ENCODE results near the gene AMT.
A peak's percentile ranks its signal among the peaks of the same experiment; 100 is the strongest.

AMT gene

GRCh38 chr3:49456466-49456865 is 34.2 kb upstream of the AMT start:
- H3K4me3 ChIP-seq (ENCODE audit: low read length) = no peak overlapping the region
- TF ChIP-seq ZNF274 (IDR thresholded peaks at IDR 0.05; ENCODE audit: low read depth, low read length) = no peak

- TF ChIP-seq ZNF274 (IDR thresholded peaks at IDR 0.05; ENCODE audit: low read depth, low read length) = no peak
- no peak overlapping the region for H3K4me3 ChIP-seq (ENCODE audit: low read length)
Observed at GRCh38 chr3:49454898-49455681, 32.8 kb upstream of the AMT start.

GRCh38 chr3:49454458-49454857 is 32.2 kb upstream of the AMT start:
- H3K4me3 ChIP-seq (ENCODE audit: low read length) = no peak overlapping the region
- no peak for TF ChIP-seq ZNF274 (IDR thresholded peaks at IDR 0.05; ENCODE audit: low read depth, low read length)

GRCh38 chr3:49453621-49454020 is 31.3 kb upstream of the AMT start:
- H3K4me3 ChIP-seq (ENCODE audit: low read length) = no peak overlapping the region
- no peak for TF ChIP-seq ZNF274 (IDR thresholded peaks at IDR 0.05; ENCODE audit: low read depth, low read length)

- TF ChIP-seq ZNF274 (IDR thresholded peaks at IDR 0.05; ENCODE audit: low read depth, low read length) = no peak
- H3K4me3 ChIP-seq (ENCODE audit: low read length) = no peak overlapping the region
Observed at GRCh38 chr3:49445391-49445790, 23.1 kb upstream of the AMT start.

GRCh38 chr3:49434731-49435130 is 12.5 kb upstream of the AMT start:
- TF ChIP-seq ZNF274 (IDR thresholded peaks at IDR 0.05; ENCODE audit: low read depth, low read length) = no peak
- no peak overlapping the region for H3K4me3 ChIP-seq (ENCODE audit: low read length)

GRCh38 chr3:49428752-49429080 is 6.4 kb upstream of the AMT start:
- peak overlapping the region; percentile 76 for H3K4me3 ChIP-seq (ENCODE audit: low read length)
- TF ChIP-seq ZNF274 (IDR thresholded peaks at IDR 0.05; ENCODE audit: low read depth, low read length) = no peak

GRCh38 chr3:49427586-49427985 is 5.3 kb upstream of the AMT start:
- TF ChIP-seq ZNF274 (IDR thresholded peaks at IDR 0.05; ENCODE audit: low read depth, low read length) = no peak
- no peak overlapping the region for H3K4me3 ChIP-seq (ENCODE audit: low read length)

- H3K4me3 ChIP-seq (ENCODE audit: low read length) = no peak overlapping the region
- TF ChIP-seq ZNF274 (IDR thresholded peaks at IDR 0.05; ENCODE audit: low read depth, low read length) = no peak
Observed at GRCh38 chr3:49424816-49425215, 2.5 kb upstream of the AMT start.

GRCh38 chr3:49421890-49422378 is 339 bp downstream of the AMT start:
- TF ChIP-seq ZNF274 (IDR thresholded peaks at IDR 0.05; ENCODE audit: low read depth, low read length) = no peak
- no peak overlapping the region for H3K4me3 ChIP-seq (ENCODE audit: low read length)

- H3K4me3 ChIP-seq (ENCODE audit: low read length) = no peak overlapping the region
- TF ChIP-seq ZNF274 (IDR thresholded peaks at IDR 0.05; ENCODE audit: low read depth, low read length) = no peak
Observed at GRCh38 chr3:49417516-49418120, 4.7 kb downstream of the AMT start.

- no peak for TF ChIP-seq ZNF274 (IDR thresholded peaks at IDR 0.05; ENCODE audit: low read depth, low read length)
- H3K4me3 ChIP-seq (ENCODE audit: low read length) = no peak overlapping the region; the same call in 1 of the 2 replicates
Observed at GRCh38 chr3:49416867-49417266, 5.4 kb downstream of the AMT start.

GRCh38 chr3:49415931-49416601 is 6.2 kb downstream of the AMT start:
- no peak for TF ChIP-seq ZNF274 (IDR thresholded peaks at IDR 0.05; ENCODE audit: low read depth, low read length)
- H3K4me3 ChIP-seq (ENCODE audit: low read length) = no peak overlapping the region; the same call in 1 of the 2 replicates

GRCh38 chr3:49414753-49415152 is 7.5 kb downstream of the AMT start:
- TF ChIP-seq ZNF274 (IDR thresholded peaks at IDR 0.05; ENCODE audit: low read depth, low read length) = no peak
- no peak overlapping the region for H3K4me3 ChIP-seq (ENCODE audit: low read length)

- H3K4me3 ChIP-seq (ENCODE audit: low read length) = peak overlapping the region; percentile 82; the same call in 1 of the 2 replicates
- no peak for TF ChIP-seq ZNF274 (IDR thresholded peaks at IDR 0.05; ENCODE audit: low read depth, low read length)
Observed at GRCh38 chr3:49413338-49413734, 8.9 kb downstream of the AMT start.
